ENCODE measurements around the gene PLA2R1.

PLA2R1 gene

DNA sequence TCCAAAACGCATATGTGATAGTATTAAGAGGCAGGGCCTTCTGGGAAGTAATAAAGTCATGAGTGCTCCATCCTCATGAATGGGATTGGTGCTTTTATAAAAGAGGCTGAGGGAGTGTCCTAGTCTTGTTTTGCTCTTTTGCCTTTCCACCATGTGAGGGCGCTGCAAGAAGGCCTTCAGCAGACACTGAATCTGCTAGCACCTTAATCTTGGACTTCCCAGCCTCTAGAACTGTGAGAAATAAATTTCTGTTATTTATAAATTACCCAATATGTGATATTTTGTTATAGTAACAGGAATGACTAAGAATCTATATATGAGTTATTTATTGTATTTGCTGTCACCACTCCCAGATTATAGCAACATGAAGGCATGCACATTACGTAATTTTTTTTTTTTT is 63.5 kb downstream of the PLA2R1 start:
- Histone ChIP-seq H2AFZ (ENCODE audit: low read depth, low read length, severe bottlenecking) (no peak overlapping the region), H3K4me2 (ENCODE audit: low read depth, low read length, poor library complexity, severe bottlenecking) (no peak overlapping the region), H4K20me1 (ENCODE audit: low read depth, low read length) (no peaks in the 10 kb centered on the region), H3K4me3 (ENCODE audit: insufficient read depth, low read length, poor library complexity, severe bottlenecking) (no peak overlapping the region), H3K9ac (ENCODE audit: low read length) (no peak overlapping the region), H3F3A (ENCODE audit: insufficient read depth) (no peaks in the 10 kb centered on the region), H3K27ac (ENCODE audit: low read depth, low read length) (no peak overlapping the region), H3K79me2 (ENCODE audit: insufficient read depth, low read length) (no peaks in the 10 kb centered on the region), H3K27me3 (ENCODE audit: low read length) (no peaks in the 10 kb centered on the region), H3K9me2 (replicated peaks; ENCODE audit: insufficient read depth, low read length) (no peaks in the 10 kb centered on the region), H3K9me3 (ENCODE audit: insufficient read depth, low read length) (no peaks in the 10 kb centered on the region), H3K36me3 (ENCODE audit: low read length) (no peaks in the 10 kb centered on the region)
- TF ChIP-seq CTCF (IDR thresholded peaks at IDR 0.05; ENCODE audit: insufficient read depth, low read length, poor library complexity, severe bottlenecking) (no peak), EZH2phosphoT487 (conservative IDR thresholded peaks at IDR 0.05; ENCODE audit: low read length) (no peak)

- H3K79me2 ChIP-seq (ENCODE audit: insufficient read depth, low read length) = no peaks in the 10 kb centered on the region
- H3F3A ChIP-seq (ENCODE audit: insufficient read depth) = no peaks in the 10 kb centered on the region
- no peak for TF ChIP-seq CTCF (IDR thresholded peaks at IDR 0.05; ENCODE audit: insufficient read depth, low read length, poor library complexity, severe bottlenecking)
- no peak for TF ChIP-seq EZH2phosphoT487 (conservative IDR thresholded peaks at IDR 0.05; ENCODE audit: low read length)
- no peaks in the 10 kb centered on the region for H3K36me3 ChIP-seq (ENCODE audit: low read length)
- H3K27me3 ChIP-seq (ENCODE audit: low read length) = no peaks in the 10 kb centered on the region
- no peaks in the 10 kb centered on the region for H3K9me2 ChIP-seq (replicated peaks; ENCODE audit: insufficient read depth, low read length)
- no peak overlapping the region for H3K9ac ChIP-seq (ENCODE audit: low read length)
- no peak overlapping the region for H3K4me2 ChIP-seq (ENCODE audit: low read depth, low read length, poor library complexity, severe bottlenecking)
- no peak overlapping the region for H2AFZ ChIP-seq (ENCODE audit: low read depth, low read length, severe bottlenecking)
- no peak overlapping the region for H3K4me3 ChIP-seq (ENCODE audit: insufficient read depth, low read length, poor library complexity, severe bottlenecking)
- no peaks in the 10 kb centered on the region for H3K9me3 ChIP-seq (ENCODE audit: insufficient read depth, low read length)
- no peak overlapping the region for H3K27ac ChIP-seq (ENCODE audit: low read depth, low read length)
- H4K20me1 ChIP-seq (ENCODE audit: low read depth, low read length) = no peaks in the 10 kb centered on the region
These were observed 64.2 kb downstream of the PLA2R1 start for GRCh38 chr2:159998243-159998642.

- Histone ChIP-seq H4K20me1 (ENCODE audit: low read depth, low read length) (no peaks in the 10 kb centered on the region), H3K9ac (ENCODE audit: low read length) (no peak overlapping the region), H3K9me3 (ENCODE audit: insufficient read depth, low read length) (no peaks in the 10 kb centered on the region), H3K9me2 (replicated peaks; ENCODE audit: insufficient read depth, low read length) (no peaks in the 10 kb centered on the region), H2AFZ (ENCODE audit: low read depth, low read length, severe bottlenecking) (no peak overlapping the region), H3K4me2 (ENCODE audit: low read depth, low read length, poor library complexity, severe bottlenecking) (no peak overlapping the region), H3K27me3 (ENCODE audit: low read length) (no peaks in the 10 kb centered on the region), H3K27ac (ENCODE audit: low read depth, low read length) (no peak overlapping the region), H3K79me2 (ENCODE audit: insufficient read depth, low read length) (no peaks in the 10 kb centered on the region), H3K4me3 (ENCODE audit: insufficient read depth, low read length, poor library complexity, severe bottlenecking) (no peak overlapping the region), H3F3A (ENCODE audit: insufficient read depth) (no peaks in the 10 kb centered on the region), H3K36me3 (ENCODE audit: low read length) (no peaks in the 10 kb centered on the region)
- TF ChIP-seq EZH2phosphoT487 (conservative IDR thresholded peaks at IDR 0.05; ENCODE audit: low read length) (no peak), CTCF (IDR thresholded peaks at IDR 0.05; ENCODE audit: insufficient read depth, low read length, poor library complexity, severe bottlenecking) (no peak)
These were observed 65.4 kb downstream of the PLA2R1 start for GRCh38 chr2:159996792-159997546.
